ENCODE measurements around the gene WFDC10A. TPM values are rescaled to one million over a fixed set of nuclear protein-coding genes. Genes with fewer than 3 reads are reported as not detected.

Gene WFDC10A
- 0.37 TPM in 1 of 3 replicates, not detected in the others for total RNA-seq (2021)
- percentile 39 among the genes with signal in this experiment for Bru-seq, nascent RNA
- long read RNA-seq, experiment 1, result 0 reads
- long read RNA-seq, experiment 2, result 0 reads
- long read RNA-seq, experiment 3, result 0 reads

GRCh38 chr20:45629496-45630100 is at the start of gene WFDC10A:
Gene WFDC10A, plus strand, starts transcription at chr20:45629739. Its CDS starts 75 bp downstream, at chr20:45629814.
- Mint-ChIP-seq H3K4me3 (no peak within 1 kb of the TSS), H3K4me1 (peaks cover 8% of the 10 kb centered on the region), H3K36me3 (no peaks in the 10 kb centered on the region), H3K27me3 (ENCODE audit: low read depth) (peaks cover 4% of the 10 kb centered on the region; the same call in 1 of the 2 replicates), H3K9me3 (peaks cover 12% of the 10 kb centered on the region), H3K27ac (no peak within 1 kb of the TSS)
- ATAC-seq (peak; percentile 100), DNase-seq (ENCODE audit: low spot score) (peak; percentile 61)
- POLR2A ChIA-PET, result no interaction called here
- TF ChIP-seq USF1 (CRISPR knock-in tag; IDR thresholded peaks at IDR 0.05), result peak; percentile 24; the same call in 1 of the 2 replicates
- peak; percentile 17; the same call in 1 of the 2 replicates for TF ChIP-seq CTCF (IDR thresholded peaks at IDR 0.05)
- no peak for TF ChIP-seq SMAD3 (CRISPR knock-in tag; IDR thresholded peaks at IDR 0.05; ENCODE audit: borderline replicate concordance)
- TF ChIP-seq MAX (CRISPR knock-in tag; IDR thresholded peaks at IDR 0.05), result peak; percentile 46; the same call in 1 of the 2 replicates
- CTCF ChIA-PET, result interaction anchor here (0.6 to 3.6 kb wide), 31 partner anchors 10 to 490 kb away, joined by 3 to 79 read pairs (median 4); partner anchors contain the start of genes SYS1, WFDC6 and WFDC8

GRCh38 chr20:45581702-45582101 is 47.8 kb upstream of the WFDC10A start:
- peaks cover 5% of the 10 kb centered on the region; the same call in 1 of the 2 replicates for H3K9me3 Mint-ChIP-seq
- H3K27ac Mint-ChIP-seq, result peak overlapping the region; percentile 63; the same call in 1 of the 2 replicates
- no peak for DNase-seq (ENCODE audit: low spot score)
- H3K4me3 Mint-ChIP-seq, result no peak overlapping the region
- ATAC-seq, result no peak
- H3K36me3 Mint-ChIP-seq, result no peaks in the 10 kb centered on the region
- ChIA-PET POLR2A (interaction anchor here (0.7 kb wide), 1 partner anchor 35 kb away, joined by 3 read pairs; no protein-coding TSS in a partner anchor), CTCF (no interaction called here)
- H3K27me3 Mint-ChIP-seq (ENCODE audit: low read depth), result no peaks in the 10 kb centered on the region
- TF ChIP-seq ZSCAN18 (CRISPR knock-in tag; IDR thresholded peaks at IDR 0.05) (no peak), PRDM15 (CRISPR knock-in tag; IDR thresholded peaks at IDR 0.05) (no peak), MXD4 (CRISPR knock-in tag; IDR thresholded peaks at IDR 0.05; ENCODE audit: borderline replicate concordance) (no peak), CREM (CRISPR knock-in tag; IDR thresholded peaks at IDR 0.05) (no peak), EMX1 (CRISPR knock-in tag; IDR thresholded peaks at IDR 0.05) (no peak), NR2C2 (CRISPR knock-in tag; IDR thresholded peaks at IDR 0.05) (no peak), ATF3 (CRISPR knock-in tag; conservative IDR thresholded peaks at IDR 0.05) (no peak), SOX15 (CRISPR knock-in tag; IDR thresholded peaks at IDR 0.05) (no peak), ZNF512 (CRISPR knock-in tag; IDR thresholded peaks at IDR 0.05; ENCODE audit: borderline replicate concordance) (no peak), ZNF317 (CRISPR knock-in tag; IDR thresholded peaks at IDR 0.05; ENCODE audit: borderline replicate concordance, low read depth) (no peak), ZNF281 (CRISPR knock-in tag; IDR thresholded peaks at IDR 0.05) (no peak), SP1 (CRISPR knock-in tag; conservative IDR thresholded peaks at IDR 0.05) (no peak), MYBL2 (CRISPR knock-in tag; IDR thresholded peaks at IDR 0.05) (no peak), ZNF671 (CRISPR knock-in tag; IDR thresholded peaks at IDR 0.05) (no peak), USF2 (CRISPR knock-in tag; IDR thresholded peaks at IDR 0.05) (no peak), ZNF416 (CRISPR knock-in tag; IDR thresholded peaks at IDR 0.05) (no peak)
- H3K4me1 Mint-ChIP-seq, result peaks cover 35% of the 10 kb centered on the region

All from WTC11 (cell line).